Adrenal gland (tissue), 12 donors: ENCODE results near the gene SEPTIN2. TPM values are rescaled to one million over a fixed set of nuclear protein-coding genes. Genes with fewer than 3 reads are reported as not detected.

Experiments used
- DNase-seq, 7 donors: peaks; one replicate each; pipeline ENCODE4 v3.0.0-alpha.2; 2019 to 2020
- H3K27ac ChIP-seq, 5 donors: fragments of 200-600 bp; sonication (generic) in 4 of 5; 1 replicate in 3 of 5; 2 replicates in 2 of 5; pipeline versions ENCODE4 v1.5.1 to v1.8.0; 2016 to 2020; ENCODE audit warnings: mild to moderate bottlenecking in 1 of 5
- H3K27me3 ChIP-seq: fragments of 200-600 bp; 2 replicates; pipeline ENCODE4 v1.8.0; 2021
- H3K36me3 ChIP-seq, 2 donors: fragments of 200-600 bp; replicated peaks in 1 of 2; 1 replicate in 1 of 2; 2 replicates in 1 of 2; pipeline versions ENCODE4 v1.5.1 to v1.8.0; 2018 to 2022
- H3K4me1 ChIP-seq, 2 donors: fragments of 200-600 bp; replicated peaks in 1 of 2; 1 replicate in 1 of 2; 2 replicates in 1 of 2; pipeline versions ENCODE4 v1.5.1 to v1.8.0; 2018 to 2021
- H3K4me3 ChIP-seq, 4 donors: fragments of 200-600 bp; sonication (generic) in 3 of 4; one replicate each; pipeline ENCODE4 v1.5.1; 2016 to 2018
- H3K9me3 ChIP-seq, 3 donors: fragments of 200-600 bp; sonication (generic) in 1 of 3; replicated peaks in 1 of 3; 1 replicate in 2 of 3; 2 replicates in 1 of 3; pipeline versions ENCODE4 v1.5.1 to v1.8.0; 2016 to 2021
- POLR2A ChIP-seq, 2 donors: fragments of 450-650 bp; IDR thresholded peaks; one replicate each; pipeline ENCODE4 v1.6.1; 2017; ENCODE audit warnings: antibody characterized with exemption in 2 of 2, mild to moderate bottlenecking in 2 of 2, moderate library complexity in 1 of 2
- WGBS, 4 donors: extraction: QIAGEN DNeasy Blood & Tissue Kit in 2 of 4; methylation state at CpG; one replicate each; pipeline versions ENCODE4 v1.1.5 to v1.1.7; 2013 to 2017; 5-methylcytosine and 5-hydroxymethylcytosine counted together
- intact Hi-C, 2 donors: fragments of 100-400 bp; cut with DNase I; formaldehyde crosslinking; loops; one replicate each; pipeline versions ENCODE4 v1.14.1 to v1.15.0; 2022 to 2023
- polyA plus RNA-seq, 3 donors: library from polyadenylated mRNA; stranded (reverse); fragments of 200-250 nt in 2 of 3; fragments of 350-450 nt in 1 of 3; fragmentation: Illumina TruSeq in 1 of 3; extraction: RNeasy Lipid Tissue Mini Kit (QIAGEN cat#74804) in 1 of 3; gene quantifications; one replicate each; pipeline ENCODE4 v1.2.3, GENCODE V29; 2013 to 2014
- total RNA-seq, 9 donors: library from RNA; depleted of rRNA in 4 of 9; stranded (reverse); fragments of >200 nt in 4 of 9; fragments of 120-200 nt in 1 of 9; fragmentation: NEBNext Ultra II Directional in 1 of 9; extraction: Animal tissue kit (Norgen Biotek cat#: 25700) in 1 of 9; gene quantifications; one replicate each; pipeline versions ENCODE4 v1.1.0 to v1.2.4, GENCODE V29; 2013 to 2023
- TF ChIP-seq, protein P1 (sequence below), 6 experiments: fragments of 450-650 bp in 4 of 6; fragments of 200-600 bp in 2 of 6; sonication (generic) in 1 of 6; IDR thresholded peaks; 1 replicate in 5 of 6; 2 replicates in 1 of 6; pipeline versions ENCODE4 v1.5.1 to v1.8.0; 2016 to 2021; ENCODE audit warnings: antibody characterized with exemption in 6 of 6, mild to moderate bottlenecking in 2 of 6, moderate library complexity in 1 of 6
- donor health status: healthy with polysubstance abuse.
- donor health status: Bipolar disorder and iron deficiency.
- donor health status: DM: yes; HTN: yes; CAD: no.
- donor health status: DM: no; HTN: no; CAD: no.
- donor health status: DM: no; HTN: no; CAD: no.
- donor health status: DM: yes; HTN: yes; CAD: no.

The SEPTIN2 gene
- total and polyA plus RNA-seq, 12 donors: 108 to 368 (median 251) TPM

DNA sequence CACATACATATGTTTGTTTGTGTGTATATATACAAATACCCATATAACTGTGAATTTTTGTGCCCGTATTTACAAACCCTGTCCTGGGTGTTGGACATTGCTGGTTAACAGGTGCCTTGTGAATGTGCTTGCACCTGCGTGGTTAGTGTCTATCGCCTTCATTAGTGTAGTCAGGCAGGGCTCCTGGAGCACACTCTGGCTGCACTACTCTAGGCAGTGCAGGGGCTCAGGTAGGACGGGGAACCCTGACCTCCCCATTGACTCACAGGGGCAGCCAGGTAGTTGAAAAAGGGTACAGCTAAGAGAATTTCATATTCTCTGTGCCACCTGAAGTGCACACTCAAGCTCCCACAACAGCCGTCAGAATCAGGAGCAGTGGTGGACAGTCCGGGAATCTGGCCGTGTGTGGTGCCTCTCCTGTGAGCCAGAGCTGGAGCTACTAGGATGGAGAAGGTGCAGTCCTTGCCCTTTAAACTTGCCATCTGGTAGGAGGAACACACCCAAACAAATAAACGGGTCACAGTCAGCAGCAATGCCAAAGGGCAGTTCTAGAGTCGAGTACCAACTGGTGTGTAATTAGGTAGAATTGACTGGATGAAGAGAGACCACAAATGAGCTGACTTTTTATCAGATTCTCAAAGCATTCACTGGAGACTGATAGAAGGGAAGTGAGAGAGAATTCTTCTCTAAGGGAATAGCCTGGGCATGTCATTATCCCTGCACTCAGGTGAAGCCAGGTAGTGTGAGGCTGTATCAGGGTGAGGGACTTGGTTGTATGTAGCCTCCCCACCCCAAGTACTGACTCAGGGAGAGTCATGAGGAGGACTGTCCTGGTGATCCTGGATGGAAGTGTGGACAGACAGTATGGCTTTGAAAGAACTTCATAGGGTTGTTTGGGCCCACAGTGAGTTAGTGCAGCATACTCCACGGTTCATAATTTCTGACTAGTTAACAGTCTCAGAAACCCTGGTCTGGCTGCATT is 84.5 kb downstream of the SEPTIN2 start:
- 84 to 91% (median 87%) methylated on average over 8 to 10 of the region's 10 CpGs for WGBS, 4 donors
- DNase-seq: no peak
- no peaks in the 10 kb centered on the region for H3K9me3 ChIP-seq
- TF ChIP-seq POLR2A (IDR thresholded peaks at IDR 0.05): no peak
- TF ChIP-seq, protein P1, sequence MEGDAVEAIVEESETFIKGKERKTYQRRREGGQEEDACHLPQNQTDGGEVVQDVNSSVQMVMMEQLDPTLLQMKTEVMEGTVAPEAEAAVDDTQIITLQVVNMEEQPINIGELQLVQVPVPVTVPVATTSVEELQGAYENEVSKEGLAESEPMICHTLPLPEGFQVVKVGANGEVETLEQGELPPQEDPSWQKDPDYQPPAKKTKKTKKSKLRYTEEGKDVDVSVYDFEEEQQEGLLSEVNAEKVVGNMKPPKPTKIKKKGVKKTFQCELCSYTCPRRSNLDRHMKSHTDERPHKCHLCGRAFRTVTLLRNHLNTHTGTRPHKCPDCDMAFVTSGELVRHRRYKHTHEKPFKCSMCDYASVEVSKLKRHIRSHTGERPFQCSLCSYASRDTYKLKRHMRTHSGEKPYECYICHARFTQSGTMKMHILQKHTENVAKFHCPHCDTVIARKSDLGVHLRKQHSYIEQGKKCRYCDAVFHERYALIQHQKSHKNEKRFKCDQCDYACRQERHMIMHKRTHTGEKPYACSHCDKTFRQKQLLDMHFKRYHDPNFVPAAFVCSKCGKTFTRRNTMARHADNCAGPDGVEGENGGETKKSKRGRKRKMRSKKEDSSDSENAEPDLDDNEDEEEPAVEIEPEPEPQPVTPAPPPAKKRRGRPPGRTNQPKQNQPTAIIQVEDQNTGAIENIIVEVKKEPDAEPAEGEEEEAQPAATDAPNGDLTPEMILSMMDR (IDR thresholded peaks at IDR 0.05): no peak
- no peak overlapping the region for H3K27ac ChIP-seq
- H3K4me3 ChIP-seq: no peak overlapping the region
- H3K36me3 ChIP-seq: no peaks in the 10 kb centered on the region
- H3K4me1 ChIP-seq: no peaks in the 10 kb centered on the region
- intact Hi-C loops: no loop called here
- no peaks in the 10 kb centered on the region for H3K27me3 ChIP-seq

Other genes starting within 250 kb of the SEPTIN2 start
- gene MTERF4, start 213.6 kb upstream of the SEPTIN2 start, total RNA-seq: 10 to 100 TPM; 24.6 to 39.2 (median 32.1) TPM
- 10 to 100 TPM; 17.4 to 39.0 (median 32.2) TPM for gene MTERF4, start 213.6 kb upstream of the SEPTIN2 start, polyA plus RNA-seq
- gene PASK, start 166.5 kb upstream of the SEPTIN2 start, total RNA-seq: 1 to 10 TPM in 8 of 9 donors, under 1 TPM in 1; 0.72 to 8.9 (median 3.3) TPM
- 1 to 10 TPM; 2.1 to 4.4 (median 4.2) TPM for gene PASK, start 166.5 kb upstream of the SEPTIN2 start, polyA plus RNA-seq
- 10 to 100 TPM; 26.2 to 79.9 (median 63.0) TPM for gene PPP1R7, start 165.5 kb upstream of the SEPTIN2 start, total RNA-seq
- 100 to 1,000 TPM in 1 of 3 donors, 10 to 100 TPM in 2; 50.0 to 128 (median 72.3) TPM for gene PPP1R7, start 165.5 kb upstream of the SEPTIN2 start, polyA plus RNA-seq
- 1 to 10 TPM; 1.1 to 5.1 (median 1.9) TPM for gene ANO7, start 127.2 kb upstream of the SEPTIN2 start, total RNA-seq
- gene ANO7, start 127.2 kb upstream of the SEPTIN2 start, polyA plus RNA-seq: 1 to 10 TPM in 2 of 3 donors, under 1 TPM in 1; 0.48 to 2.1 (median 1.7) TPM
- gene HDLBP, start 253 bp upstream of the SEPTIN2 start, total RNA-seq: 100 to 1,000 TPM; 348 to 648 (median 465) TPM
- 100 to 1,000 TPM; 295 to 880 (median 378) TPM for gene HDLBP, start 253 bp upstream of the SEPTIN2 start, polyA plus RNA-seq
- gene FARP2, start 40.4 kb downstream of the SEPTIN2 start, total RNA-seq: 10 to 100 TPM; 17.3 to 66.8 (median 39.2) TPM
- gene FARP2, start 40.4 kb downstream of the SEPTIN2 start, polyA plus RNA-seq: 10 to 100 TPM; 34.4 to 55.3 (median 35.8) TPM
- gene STK25, start 192.7 kb downstream of the SEPTIN2 start, total RNA-seq: 100 to 1,000 TPM in 8 of 9 donors, 10 to 100 TPM in 1; 71.4 to 352 (median 164) TPM
- gene STK25, start 192.7 kb downstream of the SEPTIN2 start, polyA plus RNA-seq: 100 to 1,000 TPM; 100 to 318 (median 246) TPM
- 10 to 100 TPM in 8 of 9 donors, 1 to 10 TPM in 1; 5.2 to 41.7 (median 15.5) TPM for gene BOK, start 242.8 kb downstream of the SEPTIN2 start, total RNA-seq
- 10 to 100 TPM in 1 of 3 donors, 1 to 10 TPM in 2; 2.9 to 19.3 (median 7.8) TPM for gene BOK, start 242.8 kb downstream of the SEPTIN2 start, polyA plus RNA-seq